K562 treated with DMSO at 1 percent for 4 hours (cell line): ENCODE data around the gene SPPL2C. TPM values are rescaled to one million over a fixed set of nuclear protein-coding genes. Genes with fewer than 3 reads are reported as not detected.

Experiments
- total RNA-seq: library from RNA; unstranded; fragments of 300-600 nt; gene quantifications from 2 replicates; pipeline ENCODE4 v1.2.3, GENCODE V29; 2022; ENCODE audit not compliant: insufficient read depth

SPPL2C gene
- total RNA-seq: not detected in 2 replicates

GRCh38 chr17:45844695-45845375, at the start of gene SPPL2C:
SPPL2C (plus strand) TSS chr17:45844881; CDS start chr17:45844907, 26 bp downstream.

GRCh38 chr17:45894022-45894784, 49.5 kb downstream of the SPPL2C start, which contains the start of gene MAPT:
MAPT (plus strand) TSS chr17:45894554; CDS start chr17:45962338, 67,784 bp downstream.

Other genes starting within 250 kb of the SPPL2C start
- gene CRHR1, start 60.6 kb upstream of the SPPL2C start, total RNA-seq: not detected in 2 replicates
- gene MAPT, start 49.7 kb downstream of the SPPL2C start, total RNA-seq: 2.8 and 3.7 TPM in 2 replicates
- not detected in 2 replicates for gene STH, start 154.4 kb downstream of the SPPL2C start, total RNA-seq